Skeletal muscle tissue (tissue), 4 donors: ENCODE data around the gene EEF2K. TPM values are rescaled to one million over a fixed set of nuclear protein-coding genes. Genes with fewer than 3 reads are reported as not detected.
"Not testable (repeated sequence)": the region's sequence is repeated elsewhere in the genome, so short reads cannot be mapped to it uniquely, and the experiment has no call there.

Source experiments
- H3K27ac ChIP-seq: one replicate; pipeline ENCODE4 v1.7.0; 2013; ENCODE audit warnings: mild to moderate bottlenecking, low read depth, low read length, inconsistent platforms
- H3K27me3 ChIP-seq, 3 donors: one replicate each; pipeline ENCODE4 v1.7.0; 2013; ENCODE audit warnings: low read length in 3 of 3; ENCODE audit not compliant: control insufficient read depth in 3 of 3, insufficient read depth in 3 of 3
- H3K36me3 ChIP-seq, 3 donors: one replicate each; pipeline ENCODE4 v1.7.0; 2013; ENCODE audit warnings: low read length in 3 of 3; ENCODE audit not compliant: control insufficient read depth in 3 of 3, insufficient read depth in 3 of 3
- H3K4me1 ChIP-seq, 3 donors: one replicate each; pipeline ENCODE4 v1.7.0; 2013; ENCODE audit warnings: low read length in 3 of 3, mild to moderate bottlenecking in 3 of 3; ENCODE audit not compliant: control insufficient read depth in 3 of 3, insufficient read depth in 3 of 3
- H3K4me3 ChIP-seq, 3 donors: one replicate each; pipeline ENCODE4 v1.7.0; 2013; ENCODE audit warnings: low read length in 3 of 3
- H3K9ac ChIP-seq, 3 donors: one replicate each; pipeline ENCODE4 v1.7.0; 2013; ENCODE audit warnings: low read length in 3 of 3, mild to moderate bottlenecking in 3 of 3, moderate library complexity in 2 of 3, low read depth in 1 of 3
- H3K9me3 ChIP-seq, 3 donors: one replicate each; pipeline ENCODE4 v1.7.0; 2013; ENCODE audit warnings: low read length in 3 of 3; ENCODE audit not compliant: control insufficient read depth in 3 of 3
- total RNA-seq: library from RNA; depleted of rRNA; stranded (reverse); fragments of >200 nt; gene quantifications from one replicate; pipeline ENCODE4 v1.2.3, GENCODE V29; 2014
- donor health status: Osteomylitis.

The EEF2K gene
- total RNA-seq, 1 donor from 2014 or later: 86.1 TPM

DNA sequence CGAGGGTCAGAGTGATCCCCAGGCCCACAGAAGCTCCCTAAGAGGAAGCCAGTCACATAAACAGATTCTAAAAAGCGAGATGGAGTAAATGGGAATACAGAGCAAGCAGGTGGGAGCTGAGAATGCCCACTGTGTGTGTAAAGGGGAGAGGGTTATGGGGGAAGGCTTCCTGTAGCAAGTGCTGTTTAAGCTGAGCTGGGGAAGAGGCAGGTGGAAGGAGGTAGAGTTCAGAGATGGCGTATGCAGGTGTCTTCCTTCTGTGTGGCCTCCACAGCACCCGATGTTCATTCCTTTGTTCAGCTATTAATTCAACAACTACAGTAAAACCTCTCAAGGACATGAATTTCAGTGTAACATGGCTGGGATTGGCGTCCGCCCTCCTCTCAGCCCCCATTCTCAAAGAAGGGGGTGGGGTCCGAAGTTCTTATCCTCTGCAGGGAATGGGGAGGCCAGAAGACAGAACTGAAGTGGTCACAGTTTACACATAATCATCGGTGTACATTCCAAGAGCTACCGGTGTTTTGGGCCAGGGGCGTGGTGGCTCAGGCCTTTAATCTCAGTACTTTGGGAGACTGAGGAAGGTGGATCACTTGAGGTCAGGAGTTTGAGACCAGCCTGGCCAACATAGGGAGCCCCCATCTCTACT is 1.8 kb downstream of the EEF2K start:
- Histone ChIP-seq H3K9ac (peak overlapping the region; percentile 82 to 93 (median 89)), H3K27ac (peak overlapping the region; percentile 87), H3K36me3 (peaks cover 0 to 4% (median 0%) of the 10 kb centered on the region in 3 donors), H3K4me3 (peak overlapping the region; percentile 93), H3K4me1 (peaks cover 53 to 57% (median 53%) of the 10 kb centered on the region in 3 donors), H3K9me3 (peaks cover 0 to 4% (median 2%) of the 10 kb centered on the region in 3 donors), H3K27me3 (no peaks in the 10 kb centered on the region)

DNA sequence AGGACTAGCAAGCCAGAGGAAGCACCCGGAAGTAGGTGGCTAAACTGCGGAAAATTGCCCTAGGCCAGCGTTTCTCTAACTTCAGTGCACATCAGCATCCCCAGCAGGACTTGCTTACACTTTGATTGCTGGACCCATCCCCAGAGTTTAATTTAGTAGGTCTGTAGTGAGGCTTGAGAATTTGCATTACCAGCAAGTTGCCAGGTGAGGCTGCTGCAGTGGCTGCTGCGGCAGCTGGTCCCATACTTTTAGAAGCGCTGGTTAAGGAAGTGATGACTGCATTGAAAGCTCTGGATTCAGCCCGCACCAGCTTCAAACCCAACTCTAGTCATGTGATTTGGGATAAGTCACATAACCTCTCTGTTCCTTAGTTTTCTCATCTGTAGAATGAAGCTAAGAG is 4.2 kb downstream of the EEF2K start:
- Histone ChIP-seq H3K27me3 (no peaks in the 10 kb centered on the region), H3K9ac (peak overlapping the region in 2 of 3 donors; percentile 5 to 28), H3K4me1 (peaks cover 53 to 60% (median 55%) of the 10 kb centered on the region in 3 donors), H3K36me3 (peaks cover 0 to 4% (median 0%) of the 10 kb centered on the region in 3 donors), H3K4me3 (peak overlapping the region in 1 of 3 donors; percentile 14), H3K27ac (peak overlapping the region; percentile 46), H3K9me3 (peaks cover 0 to 4% (median 2%) of the 10 kb centered on the region in 3 donors)

DNA sequence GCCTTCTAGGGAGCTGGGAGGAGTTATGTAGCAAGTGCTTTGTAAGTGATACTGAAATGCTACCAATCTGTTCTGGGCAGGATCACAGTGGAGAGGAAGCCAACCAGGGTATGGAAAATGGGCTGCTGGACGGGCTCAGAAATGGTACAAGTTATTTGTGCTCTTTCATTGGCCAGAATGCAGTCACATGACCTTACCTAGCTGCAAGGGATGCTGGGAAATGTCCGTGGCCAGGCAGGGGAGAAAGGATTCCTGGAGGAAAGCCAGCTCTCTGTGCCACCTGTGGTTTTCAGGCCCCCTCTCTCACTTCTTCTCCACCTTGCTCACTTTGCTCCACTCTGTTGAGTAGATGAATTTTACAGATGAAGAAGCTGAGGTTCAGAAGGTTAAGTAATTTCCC is 4.8 kb downstream of the EEF2K start:
- Histone ChIP-seq H3K9me3 (peaks cover 0 to 4% (median 2%) of the 10 kb centered on the region in 3 donors), H3K4me3 (peak overlapping the region; percentile 5 to 35 (median 24)), H3K9ac (no peak overlapping the region), H3K27ac (peak overlapping the region; percentile 46), H3K4me1 (peaks cover 50 to 62% (median 53%) of the 10 kb centered on the region in 3 donors), H3K27me3 (no peaks in the 10 kb centered on the region), H3K36me3 (peaks cover 0 to 4% (median 0%) of the 10 kb centered on the region in 3 donors)

DNA sequence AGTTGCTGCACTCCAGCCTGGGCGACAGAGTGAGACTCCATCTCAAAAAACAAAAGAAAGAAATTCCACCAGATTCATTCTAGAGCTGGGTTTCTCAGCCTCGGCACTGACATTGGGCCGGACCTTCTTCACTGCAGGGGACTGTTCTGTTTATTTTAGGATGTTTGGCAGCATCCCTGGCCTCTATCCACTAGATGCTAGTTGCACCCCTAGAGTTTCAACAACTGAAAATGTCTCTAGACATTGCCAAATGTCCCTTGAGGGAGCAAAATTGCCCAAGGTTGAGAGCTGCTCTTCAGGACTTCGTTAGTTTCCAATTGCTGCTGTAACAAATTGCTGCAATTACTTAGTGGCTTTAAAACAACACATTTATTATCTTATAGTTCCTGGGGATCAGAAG is 7.2 kb downstream of the EEF2K start:
- no peaks in the 10 kb centered on the region for H3K27me3 ChIP-seq
- no peak overlapping the region for H3K9ac ChIP-seq
- H3K4me1 ChIP-seq: peaks cover 54 to 62% (median 55%) of the 10 kb centered on the region in 3 donors
- H3K9me3 ChIP-seq: peaks cover 0 to 4% (median 2%) of the 10 kb centered on the region in 3 donors
- no peak overlapping the region for H3K4me3 ChIP-seq
- H3K36me3 ChIP-seq: peaks cover 0 to 4% (median 3%) of the 10 kb centered on the region in 3 donors
- H3K27ac ChIP-seq: no peak overlapping the region

DNA sequence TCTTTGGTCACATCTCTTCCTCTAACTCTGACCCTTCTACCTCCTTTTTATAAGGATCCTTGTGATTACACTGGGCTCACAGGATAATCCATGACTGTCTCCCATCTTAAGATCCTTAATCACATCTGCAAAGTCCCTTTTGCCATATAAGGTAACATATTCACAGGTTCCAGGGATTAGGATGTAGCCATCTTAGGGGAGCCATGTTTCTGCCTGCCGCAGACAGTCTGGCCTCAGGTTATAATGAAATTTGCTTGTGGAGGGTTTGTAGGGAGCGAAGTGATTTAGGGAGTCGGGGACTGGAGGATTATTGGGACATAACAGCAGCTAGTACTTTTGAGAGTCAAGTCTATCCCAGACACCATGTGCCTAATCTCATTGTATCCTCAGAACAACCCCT is 7.7 kb downstream of the EEF2K start:
- Histone ChIP-seq H3K9ac (no peak overlapping the region), H3K4me1 (peaks cover 53 to 60% (median 54%) of the 10 kb centered on the region in 3 donors), H3K27me3 (no peaks in the 10 kb centered on the region), H3K4me3 (no peak overlapping the region), H3K36me3 (peaks cover 0 to 4% (median 3%) of the 10 kb centered on the region in 3 donors), H3K9me3 (peaks cover 0 to 4% (median 2%) of the 10 kb centered on the region in 3 donors), H3K27ac (no peak overlapping the region)

DNA sequence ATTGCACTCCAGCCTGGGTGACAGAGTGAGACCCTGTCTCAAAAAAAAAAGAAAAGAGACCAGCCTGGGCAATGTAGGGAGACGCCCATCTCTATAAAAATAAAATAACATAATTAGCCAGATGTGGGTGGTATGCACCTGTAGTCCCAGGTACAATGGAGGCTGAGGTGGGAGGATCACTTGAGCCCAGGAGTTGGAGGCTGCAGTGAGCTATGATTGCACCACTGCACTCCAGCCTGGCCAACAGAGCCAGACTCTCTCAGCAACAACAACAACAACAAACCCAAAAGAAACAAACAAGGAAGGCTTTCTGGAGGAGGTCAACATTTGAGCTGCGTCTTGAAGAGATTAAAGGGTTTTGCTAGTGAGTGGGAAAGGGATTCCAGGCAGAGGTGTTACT is 8.3 kb downstream of the EEF2K start:
- H3K27ac ChIP-seq: no peak overlapping the region
- peaks cover 0 to 4% (median 3%) of the 10 kb centered on the region in 3 donors for H3K36me3 ChIP-seq
- peaks cover 54 to 60% (median 55%) of the 10 kb centered on the region in 3 donors for H3K4me1 ChIP-seq
- no peak overlapping the region for H3K9ac ChIP-seq
- H3K4me3 ChIP-seq: no peak overlapping the region
- no peaks in the 10 kb centered on the region for H3K27me3 ChIP-seq
- H3K9me3 ChIP-seq: peaks cover 0 to 4% (median 2%) of the 10 kb centered on the region in 3 donors

DNA sequence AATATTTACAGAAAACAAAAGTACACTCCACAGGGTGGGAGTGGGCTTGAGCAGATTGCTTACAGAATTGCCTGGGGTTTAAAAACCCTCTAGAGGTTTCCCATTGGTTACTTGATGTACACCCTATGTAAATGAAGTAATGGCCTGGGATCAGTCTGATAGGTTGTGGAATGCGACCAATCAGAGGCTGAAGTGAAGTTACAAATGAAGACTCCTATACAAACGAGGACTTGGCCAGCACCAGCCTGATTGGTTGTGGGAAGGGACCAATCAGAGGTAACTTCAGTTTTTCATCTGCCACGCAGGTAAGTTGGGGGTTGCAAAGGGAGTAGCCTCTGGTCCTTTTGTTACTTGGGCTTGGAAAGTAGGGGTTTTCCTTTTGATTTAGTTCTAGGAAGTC is 8.8 kb downstream of the EEF2K start:
- no peaks in the 10 kb centered on the region for H3K27me3 ChIP-seq
- peaks cover 0 to 4% (median 3%) of the 10 kb centered on the region in 3 donors for H3K36me3 ChIP-seq
- no peak overlapping the region for H3K4me3 ChIP-seq
- H3K27ac ChIP-seq: no peak overlapping the region
- H3K4me1 ChIP-seq: peaks cover 53 to 59% (median 55%) of the 10 kb centered on the region in 3 donors
- H3K9ac ChIP-seq: no peak overlapping the region
- H3K9me3 ChIP-seq: peaks cover 0 to 4% (median 2%) of the 10 kb centered on the region in 3 donors

DNA sequence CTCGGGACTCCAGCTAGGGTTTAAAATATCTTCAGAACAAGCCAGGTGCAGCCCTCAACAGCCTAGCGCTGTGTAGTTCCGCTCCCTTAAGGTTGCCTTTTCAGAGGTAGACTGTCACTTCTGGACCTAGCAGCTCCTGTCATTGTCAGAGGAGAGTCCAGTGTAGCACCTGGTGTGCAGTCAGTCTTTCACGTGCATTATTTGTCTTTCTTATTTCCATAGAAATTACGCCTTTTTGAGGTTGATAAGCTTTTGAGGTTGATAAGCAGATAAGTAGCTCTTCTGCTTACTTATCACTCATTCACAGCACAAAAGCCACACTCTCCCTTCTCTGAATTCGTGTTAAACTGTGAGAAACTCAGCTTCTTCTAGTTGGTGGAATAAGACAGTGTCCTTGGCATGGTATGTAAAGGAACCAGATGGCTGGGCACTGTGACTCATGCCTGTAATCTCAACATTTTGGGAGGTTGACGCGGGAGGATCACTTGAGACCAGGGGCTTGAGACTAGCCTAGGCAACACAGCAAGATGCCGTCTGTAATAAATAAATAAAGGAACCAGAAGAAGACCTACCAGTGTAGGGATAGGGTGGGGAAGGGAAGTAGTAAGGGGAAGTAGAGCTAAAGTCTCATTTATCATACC is 10.2 kb downstream of the EEF2K start:
- H3K9me3 ChIP-seq: no peaks in the 10 kb centered on the region
- no peak overlapping the region for H3K4me3 ChIP-seq
- H3K27ac ChIP-seq: peak overlapping the region; percentile 32
- peaks cover 52 to 59% (median 54%) of the 10 kb centered on the region in 3 donors for H3K4me1 ChIP-seq
- H3K27me3 ChIP-seq: no peaks in the 10 kb centered on the region
- H3K36me3 ChIP-seq: peaks cover 0 to 3% (median 0%) of the 10 kb centered on the region in 3 donors
- H3K9ac ChIP-seq: no peak overlapping the region

DNA sequence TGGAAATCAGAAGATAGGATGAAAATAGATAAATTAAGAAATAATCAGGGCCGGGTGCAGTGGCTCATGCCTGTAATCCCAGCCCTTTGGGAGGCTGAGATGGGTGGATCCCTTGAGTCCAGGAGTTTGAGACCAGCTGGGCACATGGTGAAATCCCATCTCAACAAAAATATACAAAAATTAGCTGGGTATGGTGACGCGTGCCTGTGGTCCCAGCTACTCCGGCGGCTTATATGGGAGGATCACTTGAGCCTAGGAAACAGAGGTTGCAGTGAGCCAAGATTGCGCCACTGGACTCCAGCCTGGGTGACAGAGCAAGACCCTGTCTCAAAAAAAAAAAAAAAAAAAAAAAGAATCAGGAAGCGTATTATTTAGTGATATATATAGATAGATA is 10.8 kb downstream of the EEF2K start:
- H3K4me3 ChIP-seq, H3K27ac ChIP-seq, H3K36me3 ChIP-seq, H3K27me3 ChIP-seq, H3K9ac ChIP-seq, H3K9me3 ChIP-seq: not testable (repeated sequence)
- peaks cover 46 to 57% (median 50%) of the 10 kb centered on the region in 3 donors for H3K4me1 ChIP-seq
